Stimulated activated memory B cell treated with anti-CD40 and anti-IgM and Interleukin-4, amounts not matched to agents 10 μg/mL and 1 μg/mL and 100 μg/mL, for 72 hours (primary cell): ENCODE measurements around the gene BDH1.

ENCODE experiments used
- ATAC-seq: fragments of 150-1000 bp; cut with Tn5 transposase; 2 replicates; pipeline ENCODE4 v1.10.0; 2021
- H3K27ac Mint-ChIP-seq: one replicate; pipeline ENCODE4 v1.8.0; 2022; ENCODE audit warnings: mild to moderate bottlenecking, mixed read lengths
- H3K27me3 Mint-ChIP-seq: one replicate; pipeline ENCODE4 v1.8.0; 2022; ENCODE audit warnings: mixed read lengths
- H3K36me3 Mint-ChIP-seq: one replicate; pipeline ENCODE4 v1.8.0; 2022; ENCODE audit warnings: mixed read lengths
- H3K4me1 Mint-ChIP-seq: one replicate; pipeline ENCODE4 v1.8.0; 2022; ENCODE audit warnings: mixed read lengths
- H3K4me3 Mint-ChIP-seq: one replicate; pipeline ENCODE4 v1.8.0; 2022; ENCODE audit warnings: mild to moderate bottlenecking, moderate library complexity, mixed read lengths
- H3K9me3 Mint-ChIP-seq: one replicate; pipeline ENCODE4 v1.8.0; 2022; ENCODE audit warnings: mixed read lengths

Gene BDH1

DNA sequence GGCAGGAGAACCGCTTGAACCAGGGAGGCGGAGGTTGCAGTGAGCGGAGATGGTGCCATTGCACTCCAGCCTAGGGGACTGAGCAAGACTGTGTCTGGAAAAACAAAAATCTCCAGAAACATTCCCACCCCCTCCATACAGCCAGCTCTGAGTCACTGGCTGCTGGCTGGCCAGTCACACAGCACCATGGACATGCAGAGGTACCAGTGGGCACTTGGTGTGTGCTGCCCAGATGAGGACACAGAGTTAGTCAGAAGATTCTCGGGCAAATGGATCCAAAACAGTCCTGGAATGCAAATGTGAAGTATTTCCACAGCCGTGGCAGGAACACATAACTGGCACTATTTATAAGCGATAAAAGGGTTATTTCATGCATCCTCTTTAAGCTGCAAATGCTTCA is 44.6 kb downstream of the BDH1 start:
- no peak overlapping the region for H3K4me3 Mint-ChIP-seq
- H3K27ac Mint-ChIP-seq, result no peak overlapping the region
- no peaks in the 10 kb centered on the region for H3K27me3 Mint-ChIP-seq
- H3K9me3 Mint-ChIP-seq, result no peaks in the 10 kb centered on the region
- peaks cover 28% of the 10 kb centered on the region for H3K36me3 Mint-ChIP-seq
- H3K4me1 Mint-ChIP-seq, result peaks cover 8% of the 10 kb centered on the region
- ATAC-seq, result no peak

DNA sequence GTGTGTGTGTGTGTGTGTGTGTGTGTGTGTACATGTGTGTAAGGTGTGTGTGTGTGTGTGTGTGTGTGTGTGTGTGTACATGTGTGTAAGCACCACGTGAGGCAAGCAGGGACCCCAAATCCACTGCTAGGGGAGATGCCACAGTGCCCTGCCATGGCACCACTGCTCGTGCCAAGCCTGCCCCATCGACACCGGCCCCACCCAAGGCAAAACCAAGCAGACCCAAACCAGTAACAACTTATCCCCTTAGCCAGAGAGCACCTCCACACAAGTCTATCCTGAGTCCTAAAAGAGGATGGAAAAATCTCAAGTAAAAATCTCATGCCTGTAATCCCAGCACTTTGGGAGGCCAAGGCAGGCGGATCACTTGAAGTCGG is 45.1 kb downstream of the BDH1 start:
- Mint-ChIP-seq H3K27ac (no peak overlapping the region), H3K9me3 (no peaks in the 10 kb centered on the region), H3K4me1 (peaks cover 8% of the 10 kb centered on the region), H3K36me3 (peaks cover 25% of the 10 kb centered on the region), H3K4me3 (no peak overlapping the region), H3K27me3 (no peaks in the 10 kb centered on the region)
- no peak for ATAC-seq

DNA sequence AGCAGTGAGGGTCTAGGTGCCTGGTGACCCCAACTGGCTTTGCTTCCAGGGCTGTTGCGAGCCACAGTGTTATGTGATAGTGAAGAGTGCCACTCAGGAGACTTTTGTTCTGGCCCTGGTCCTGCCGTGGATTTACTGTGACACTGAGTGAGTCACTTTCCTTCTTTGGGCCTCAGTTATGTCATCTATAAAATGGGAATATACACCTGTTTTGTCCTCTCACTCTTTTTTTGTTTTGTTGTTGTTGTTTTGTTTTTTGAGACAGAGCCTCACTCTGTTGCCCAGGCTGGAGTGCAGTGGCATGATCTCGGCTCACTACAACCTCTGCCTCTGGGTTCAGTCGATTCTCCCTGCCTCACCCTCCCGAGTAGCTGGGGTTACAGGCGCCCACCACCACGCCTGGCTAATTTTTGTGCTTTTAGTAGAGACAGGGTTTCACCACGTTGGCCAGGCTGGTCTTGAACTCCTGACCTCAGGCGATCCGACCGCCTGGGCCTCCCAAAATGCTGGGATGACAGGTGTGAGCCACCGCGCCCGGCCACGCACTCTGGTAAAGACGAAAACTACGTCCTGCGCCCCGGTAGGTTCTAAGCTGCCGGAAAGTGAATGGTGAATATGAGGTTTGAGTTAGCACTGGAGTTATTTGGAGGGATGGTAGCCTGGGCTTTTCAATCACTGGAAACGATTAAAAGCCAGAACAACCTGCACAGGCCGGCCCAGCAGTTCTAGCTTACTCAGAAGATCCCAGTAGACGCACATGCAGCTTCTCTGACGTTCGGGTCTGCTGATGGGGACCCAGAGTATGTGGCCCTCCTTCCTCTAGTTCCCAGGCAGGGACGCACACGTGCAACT is 46.6 kb downstream of the BDH1 start:
- no peak overlapping the region for H3K27ac Mint-ChIP-seq
- peaks cover 15% of the 10 kb centered on the region for H3K36me3 Mint-ChIP-seq
- no peaks in the 10 kb centered on the region for H3K9me3 Mint-ChIP-seq
- H3K4me3 Mint-ChIP-seq, result no peak overlapping the region
- no peaks in the 10 kb centered on the region for H3K27me3 Mint-ChIP-seq
- ATAC-seq, result no peak
- H3K4me1 Mint-ChIP-seq, result peaks cover 8% of the 10 kb centered on the region

DNA sequence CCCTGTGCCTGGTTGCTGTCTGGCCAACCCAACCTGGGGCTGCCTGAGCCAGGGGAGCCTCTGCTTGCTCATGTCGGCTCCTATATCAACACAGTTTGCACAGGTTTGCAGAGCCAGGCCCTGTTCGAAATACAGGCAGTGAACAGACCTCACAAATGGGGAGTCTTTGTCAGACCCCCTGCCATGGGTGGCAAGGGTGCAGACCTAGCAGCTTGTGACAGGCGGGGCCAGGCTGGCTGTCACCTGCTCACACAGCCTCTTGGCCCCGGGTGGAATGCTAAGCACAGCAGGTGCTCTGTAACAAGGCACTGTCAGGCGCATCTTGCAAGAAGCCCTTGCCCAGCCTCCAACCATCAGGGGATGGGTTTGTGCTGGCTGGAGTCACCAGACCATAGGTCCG is 47.3 kb downstream of the BDH1 start:
- ATAC-seq, result no peak
- H3K9me3 Mint-ChIP-seq, result no peaks in the 10 kb centered on the region
- no peak overlapping the region for H3K4me3 Mint-ChIP-seq
- H3K27ac Mint-ChIP-seq, result no peak overlapping the region
- H3K27me3 Mint-ChIP-seq, result no peaks in the 10 kb centered on the region
- H3K36me3 Mint-ChIP-seq, result peaks cover 15% of the 10 kb centered on the region
- peaks cover 8% of the 10 kb centered on the region for H3K4me1 Mint-ChIP-seq

DNA sequence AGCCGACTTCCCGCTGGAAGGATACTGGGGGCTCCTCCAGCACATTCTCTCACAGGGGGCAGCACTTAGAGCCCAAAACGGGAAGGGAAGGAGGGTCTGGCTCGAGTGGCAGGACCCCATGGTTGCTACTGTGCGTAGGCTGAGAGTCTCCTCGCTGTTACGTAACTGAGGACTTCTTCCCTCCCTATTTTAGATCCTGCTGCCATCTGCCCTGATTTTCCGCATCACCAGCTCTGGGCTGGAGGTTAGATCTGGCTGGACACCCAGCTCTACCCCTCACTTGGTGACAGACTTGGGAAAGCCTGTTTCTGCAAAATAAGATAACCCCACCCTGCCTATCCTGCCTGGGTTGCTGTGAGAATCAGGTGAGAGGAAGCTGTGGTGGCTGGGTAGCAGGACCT is 47.7 kb downstream of the BDH1 start:
- Mint-ChIP-seq H3K36me3 (peaks cover 15% of the 10 kb centered on the region), H3K9me3 (no peaks in the 10 kb centered on the region), H3K27me3 (no peaks in the 10 kb centered on the region), H3K4me1 (peaks cover 8% of the 10 kb centered on the region), H3K4me3 (no peak overlapping the region), H3K27ac (no peak overlapping the region)
- ATAC-seq, result no peak

DNA sequence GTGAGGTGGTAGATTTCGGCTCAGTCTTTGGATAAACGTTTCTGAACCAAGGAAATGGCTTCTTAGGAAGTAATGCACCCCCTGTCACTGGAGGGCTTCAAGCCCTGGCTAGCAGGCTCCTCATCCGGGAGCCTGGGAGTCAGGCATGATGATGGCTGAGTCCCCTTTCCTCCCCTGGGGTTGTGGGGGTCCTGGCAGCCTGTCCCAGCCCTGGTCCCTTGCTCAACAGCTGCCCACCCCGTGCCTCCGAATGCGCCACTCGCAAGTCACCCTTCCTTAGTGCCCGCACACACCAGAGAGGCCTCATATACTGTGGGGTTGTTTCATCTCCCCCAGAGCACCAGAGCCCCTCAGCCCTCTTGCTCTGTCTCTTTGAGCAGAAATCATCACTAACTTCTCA is 48.2 kb downstream of the BDH1 start:
- Mint-ChIP-seq H3K27me3 (no peaks in the 10 kb centered on the region), H3K36me3 (peaks cover 11% of the 10 kb centered on the region), H3K9me3 (no peaks in the 10 kb centered on the region), H3K27ac (no peak overlapping the region), H3K4me3 (no peak overlapping the region), H3K4me1 (peaks cover 11% of the 10 kb centered on the region)
- ATAC-seq, result no peak

DNA sequence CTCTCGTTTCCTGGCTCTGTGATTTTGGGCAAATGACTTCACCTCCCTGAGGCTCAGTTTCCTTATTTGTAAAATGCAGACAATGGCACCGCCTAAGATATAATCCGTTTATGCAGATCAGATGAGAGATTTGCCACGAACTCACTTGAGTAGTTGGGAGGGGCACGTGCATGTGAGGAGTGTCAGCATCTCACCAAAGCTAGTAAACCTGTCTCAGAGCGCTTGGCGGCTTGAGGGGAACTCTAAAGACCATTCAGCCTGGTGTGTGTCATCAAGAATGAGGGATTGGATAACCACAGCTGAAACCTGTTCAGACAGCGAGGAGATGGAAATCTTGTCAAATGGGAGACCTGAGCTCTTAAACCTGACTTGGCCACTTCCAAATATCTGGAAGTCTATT is 48.7 kb downstream of the BDH1 start:
- Mint-ChIP-seq H3K36me3 (peaks cover 6% of the 10 kb centered on the region), H3K4me3 (no peak overlapping the region), H3K4me1 (peaks cover 16% of the 10 kb centered on the region), H3K9me3 (no peaks in the 10 kb centered on the region), H3K27me3 (no peaks in the 10 kb centered on the region), H3K27ac (no peak overlapping the region)
- no peak for ATAC-seq

DNA sequence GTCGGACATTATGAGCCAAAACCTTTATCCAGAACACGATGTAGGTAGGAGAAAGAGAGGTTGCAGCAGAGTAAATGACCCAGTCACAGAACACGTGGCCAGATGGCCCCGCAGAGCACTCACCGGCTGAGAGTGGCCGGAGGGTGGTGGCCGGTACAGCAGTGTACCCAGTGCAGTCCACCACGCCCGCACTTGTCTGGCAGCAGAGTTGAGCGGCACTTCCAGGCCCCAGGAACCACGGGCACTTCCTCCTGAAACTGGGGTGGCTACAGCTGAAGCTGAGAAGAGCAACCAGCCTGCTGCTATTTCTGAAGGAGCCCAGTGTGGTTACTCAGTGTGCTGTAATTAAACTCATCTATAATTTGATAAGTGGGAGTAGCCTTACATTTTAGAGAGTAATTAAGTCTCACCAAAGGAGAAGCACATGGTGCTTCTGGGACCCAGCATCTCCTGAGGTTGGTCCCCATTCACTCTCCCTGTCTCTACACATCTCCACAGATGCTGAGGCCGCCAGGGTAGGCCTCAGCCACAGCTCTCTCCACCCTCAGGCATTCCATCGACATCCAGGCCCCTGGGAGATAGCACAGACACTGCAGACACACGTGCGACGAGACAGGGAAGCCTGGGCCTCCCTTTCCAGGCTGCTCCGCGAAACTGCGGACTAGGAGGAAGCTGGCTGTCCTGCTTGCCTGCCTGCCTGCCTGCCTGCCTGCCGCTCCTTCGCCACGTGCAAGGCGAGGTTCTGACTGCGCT is 49.8 kb downstream of the BDH1 start:
- Mint-ChIP-seq H3K27ac (no peak overlapping the region), H3K27me3 (no peaks in the 10 kb centered on the region), H3K9me3 (no peaks in the 10 kb centered on the region), H3K4me1 (peaks cover 16% of the 10 kb centered on the region), H3K4me3 (no peak overlapping the region), H3K36me3 (no peaks in the 10 kb centered on the region)
- no peak for ATAC-seq

DNA sequence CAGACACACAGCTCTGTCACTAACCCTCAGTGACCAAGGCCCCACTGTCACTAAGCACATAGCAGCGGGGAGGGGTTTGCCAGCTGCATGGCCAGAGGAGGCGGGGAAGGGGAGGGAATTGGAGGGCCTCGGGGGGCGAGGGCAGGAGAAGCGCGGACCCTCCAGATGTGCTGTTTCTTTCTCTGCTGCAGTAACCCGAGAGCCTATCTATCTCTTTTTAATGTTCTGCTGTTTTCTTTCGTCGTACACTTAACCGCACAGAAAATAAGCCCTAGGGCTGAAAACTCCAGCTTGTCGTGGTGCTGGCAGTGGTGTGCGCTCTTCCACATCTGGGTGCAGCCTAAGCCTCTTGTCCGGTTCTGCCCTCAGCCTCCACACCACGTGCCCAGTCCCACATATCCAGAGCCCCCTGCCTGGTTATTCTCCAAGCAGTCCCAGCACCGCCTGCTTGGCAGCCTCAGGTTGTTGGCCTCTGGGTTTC is 51.1 kb downstream of the BDH1 start:
- Mint-ChIP-seq H3K36me3 (no peaks in the 10 kb centered on the region), H3K27me3 (no peaks in the 10 kb centered on the region), H3K4me1 (peaks cover 7% of the 10 kb centered on the region), H3K9me3 (no peaks in the 10 kb centered on the region), H3K27ac (no peak overlapping the region), H3K4me3 (no peak overlapping the region)
- ATAC-seq, result no peak

DNA sequence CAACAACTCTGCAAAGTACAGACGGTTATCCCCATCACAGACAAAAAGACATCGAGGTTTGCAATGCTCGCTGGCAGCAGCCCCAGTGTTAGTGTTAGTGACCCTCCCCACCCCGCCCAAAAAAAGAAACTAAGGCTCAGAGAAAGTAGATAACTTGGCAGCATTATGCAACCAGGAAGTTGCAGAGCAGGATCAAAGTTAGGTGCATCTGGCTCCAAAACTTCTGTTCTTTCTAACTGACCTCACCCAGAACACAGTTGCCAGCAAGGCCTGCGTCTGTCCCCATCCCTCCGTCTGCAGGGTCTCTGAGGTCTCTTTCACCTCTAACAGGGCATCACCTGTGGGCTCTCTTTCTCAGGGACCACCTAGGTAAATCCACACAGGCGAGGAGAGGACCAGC is 51.5 kb downstream of the BDH1 start:
- no peak overlapping the region for H3K4me3 Mint-ChIP-seq
- no peak for ATAC-seq
- H3K27me3 Mint-ChIP-seq, result no peaks in the 10 kb centered on the region
- H3K9me3 Mint-ChIP-seq, result no peaks in the 10 kb centered on the region
- H3K4me1 Mint-ChIP-seq, result peaks cover 7% of the 10 kb centered on the region
- no peaks in the 10 kb centered on the region for H3K36me3 Mint-ChIP-seq
- H3K27ac Mint-ChIP-seq, result no peak overlapping the region

DNA sequence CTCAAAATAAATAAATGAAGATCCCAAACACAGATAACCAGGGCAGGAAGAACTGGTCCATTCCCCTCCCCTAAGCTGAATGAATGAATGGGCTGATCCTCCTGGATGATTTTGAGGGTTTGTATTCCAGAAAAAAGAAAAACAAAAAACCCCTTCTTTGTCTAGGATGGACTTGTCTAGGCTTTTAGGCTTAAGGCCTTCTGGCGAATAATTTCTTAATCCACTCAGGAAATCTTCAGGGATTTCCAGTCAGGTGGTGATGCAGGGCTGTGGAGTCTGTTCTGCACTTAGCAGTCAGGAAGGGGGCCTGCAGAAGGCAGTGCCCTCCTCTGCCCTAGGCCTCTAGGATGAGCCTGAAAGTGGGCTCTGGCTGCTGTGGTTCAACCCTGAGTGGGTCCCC is 52.1 kb downstream of the BDH1 start:
- no peaks in the 10 kb centered on the region for H3K27me3 Mint-ChIP-seq
- H3K27ac Mint-ChIP-seq, result no peak overlapping the region
- H3K9me3 Mint-ChIP-seq, result no peaks in the 10 kb centered on the region
- H3K36me3 Mint-ChIP-seq, result no peaks in the 10 kb centered on the region
- ATAC-seq, result no peak
- H3K4me3 Mint-ChIP-seq, result no peak overlapping the region
- peaks cover 7% of the 10 kb centered on the region for H3K4me1 Mint-ChIP-seq

DNA sequence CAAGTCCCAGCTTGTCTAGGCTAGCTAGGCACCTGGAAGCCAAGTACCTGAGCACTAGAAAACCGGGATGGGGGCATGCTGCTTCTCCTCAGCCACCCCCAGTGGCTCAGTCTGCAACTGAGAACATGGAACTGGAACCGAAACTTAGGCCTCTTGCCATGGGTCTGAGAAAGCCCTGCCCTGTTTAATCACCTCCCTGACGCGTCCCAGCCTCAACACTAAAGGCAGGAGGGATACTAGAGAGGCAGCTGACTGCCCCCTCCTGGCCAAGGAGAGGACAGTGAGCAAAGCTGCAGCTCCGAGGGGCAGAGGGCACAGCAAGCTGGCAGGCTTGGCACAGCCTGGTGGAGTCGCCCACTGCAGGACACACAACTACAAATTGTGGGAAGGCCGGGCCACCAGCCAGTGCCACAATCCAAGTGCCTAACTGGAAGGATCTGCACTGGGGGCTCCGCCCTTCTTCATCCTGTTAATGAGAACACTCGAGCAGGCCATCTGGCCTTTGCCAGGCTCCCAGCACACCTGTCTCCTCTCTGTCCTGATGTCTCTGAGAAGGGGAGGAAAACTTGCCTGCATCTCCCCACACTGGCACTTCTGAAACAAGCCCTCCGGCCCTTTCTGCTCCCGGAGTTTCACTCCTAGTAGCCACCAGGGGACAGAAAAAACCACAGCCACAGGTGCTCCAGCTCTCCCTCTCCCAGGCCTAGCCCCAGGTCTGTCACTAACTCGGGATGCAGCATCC is 53.7 kb downstream of the BDH1 start:
- no peak overlapping the region for H3K27ac Mint-ChIP-seq
- peak; percentile 74 for ATAC-seq

DNA sequence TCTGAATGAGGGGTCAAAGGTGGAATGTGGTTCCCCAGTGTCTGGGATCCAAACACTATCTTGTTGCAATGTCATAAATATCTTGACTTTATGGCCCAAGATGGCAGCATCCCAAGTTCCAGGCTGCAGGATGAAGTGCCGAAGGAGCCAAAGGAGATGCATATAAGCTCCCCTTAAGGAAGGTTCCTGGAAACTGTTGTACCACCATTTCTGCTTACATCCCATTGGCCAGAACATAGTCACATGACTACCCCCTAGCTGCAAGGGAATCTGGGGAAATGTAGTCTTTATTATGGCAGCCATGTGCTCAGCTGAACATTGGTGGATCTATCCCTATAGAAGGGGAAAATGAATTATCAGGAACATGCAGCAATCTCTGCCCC is 54.3 kb downstream of the BDH1 start:
- no peak for ATAC-seq
- Mint-ChIP-seq H3K27me3 (peaks cover 12% of the 10 kb centered on the region), H3K36me3 (no peaks in the 10 kb centered on the region), H3K27ac (no peak overlapping the region), H3K9me3 (no peaks in the 10 kb centered on the region), H3K4me1 (peaks cover 7% of the 10 kb centered on the region), H3K4me3 (no peak overlapping the region)

More for the DNA sequence above, 53.7 kb downstream of the BDH1 start:
- H3K4me3 Mint-ChIP-seq, result no peak overlapping the region
- no peaks in the 10 kb centered on the region for H3K36me3 Mint-ChIP-seq
- peaks cover 7% of the 10 kb centered on the region for H3K4me1 Mint-ChIP-seq
- peaks cover 11% of the 10 kb centered on the region for H3K27me3 Mint-ChIP-seq
- no peaks in the 10 kb centered on the region for H3K9me3 Mint-ChIP-seq

DNA sequence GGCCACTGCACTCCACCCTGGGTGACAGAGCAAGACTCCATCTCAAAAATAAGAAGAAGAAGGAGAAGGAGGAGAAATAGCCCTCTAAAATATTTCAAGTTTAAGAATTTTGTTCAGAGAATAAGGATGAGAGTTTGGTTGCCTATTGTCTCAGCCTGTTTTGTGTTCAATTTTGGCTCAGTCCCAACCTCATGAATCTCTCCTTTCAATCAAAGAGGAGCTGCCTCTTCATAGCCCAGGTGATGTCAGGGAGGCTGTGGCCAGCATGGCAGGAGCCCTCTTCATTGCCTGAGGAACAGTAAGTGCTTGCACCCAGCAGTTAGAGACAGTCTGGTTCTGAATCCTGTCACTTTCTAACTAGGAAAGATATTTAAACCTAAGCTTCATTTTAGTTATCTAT is 55.0 kb downstream of the BDH1 start:
- no peaks in the 10 kb centered on the region for H3K36me3 Mint-ChIP-seq
- no peak for ATAC-seq
- no peak overlapping the region for H3K27ac Mint-ChIP-seq
- no peaks in the 10 kb centered on the region for H3K9me3 Mint-ChIP-seq
- H3K4me1 Mint-ChIP-seq, result peaks cover 9% of the 10 kb centered on the region
- peaks cover 12% of the 10 kb centered on the region for H3K27me3 Mint-ChIP-seq
- H3K4me3 Mint-ChIP-seq, result no peak overlapping the region

DNA sequence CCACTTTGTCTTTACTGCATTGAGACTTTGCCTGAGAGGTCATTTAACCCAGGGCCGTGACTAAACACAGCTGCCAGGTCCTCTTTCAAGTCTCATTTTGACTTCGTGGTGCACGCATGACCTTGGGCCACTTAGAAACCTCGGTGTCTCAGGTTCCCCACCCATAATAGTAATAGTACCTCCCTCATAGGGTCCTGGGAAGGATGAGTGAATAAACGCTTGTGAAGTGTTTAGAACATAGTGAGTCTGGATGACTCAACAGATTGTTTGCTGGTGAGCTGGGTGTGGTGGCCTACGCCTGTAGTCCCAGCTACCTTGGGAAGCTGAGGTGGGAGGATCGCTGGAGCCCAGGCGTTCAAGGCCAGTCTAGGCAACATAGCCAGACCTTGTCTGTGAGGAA is 56.3 kb downstream of the BDH1 start:
- no peak overlapping the region for H3K4me3 Mint-ChIP-seq
- peaks cover 22% of the 10 kb centered on the region for H3K4me1 Mint-ChIP-seq
- ATAC-seq, result peak; percentile 31
- no peaks in the 10 kb centered on the region for H3K9me3 Mint-ChIP-seq
- H3K27ac Mint-ChIP-seq, result no peak overlapping the region
- peaks cover 12% of the 10 kb centered on the region for H3K27me3 Mint-ChIP-seq
- no peaks in the 10 kb centered on the region for H3K36me3 Mint-ChIP-seq
